ENCODE results near the gene KAZN.

- TF ChIP-seq MXI1 (conservative IDR thresholded peaks at IDR 0.05; ENCODE audit: poor library complexity, severe bottlenecking) (no peak), POLR2AphosphoS5 (IDR thresholded peaks at IDR 0.05) (no peak), RAD21 (conservative IDR thresholded peaks at IDR 0.05) (no peak), EP300 (conservative IDR thresholded peaks at IDR 0.05; ENCODE audit: poor library complexity, severe bottlenecking) (no peak), SMC3 (conservative IDR thresholded peaks at IDR 0.05; ENCODE audit: poor library complexity) (no peak), EZH2 (IDR thresholded peaks at IDR 0.05; ENCODE audit: borderline replicate concordance, insufficient read depth, low read length, poor library complexity, severe bottlenecking) (no peak)
- TF ChIP-seq, protein P1, sequence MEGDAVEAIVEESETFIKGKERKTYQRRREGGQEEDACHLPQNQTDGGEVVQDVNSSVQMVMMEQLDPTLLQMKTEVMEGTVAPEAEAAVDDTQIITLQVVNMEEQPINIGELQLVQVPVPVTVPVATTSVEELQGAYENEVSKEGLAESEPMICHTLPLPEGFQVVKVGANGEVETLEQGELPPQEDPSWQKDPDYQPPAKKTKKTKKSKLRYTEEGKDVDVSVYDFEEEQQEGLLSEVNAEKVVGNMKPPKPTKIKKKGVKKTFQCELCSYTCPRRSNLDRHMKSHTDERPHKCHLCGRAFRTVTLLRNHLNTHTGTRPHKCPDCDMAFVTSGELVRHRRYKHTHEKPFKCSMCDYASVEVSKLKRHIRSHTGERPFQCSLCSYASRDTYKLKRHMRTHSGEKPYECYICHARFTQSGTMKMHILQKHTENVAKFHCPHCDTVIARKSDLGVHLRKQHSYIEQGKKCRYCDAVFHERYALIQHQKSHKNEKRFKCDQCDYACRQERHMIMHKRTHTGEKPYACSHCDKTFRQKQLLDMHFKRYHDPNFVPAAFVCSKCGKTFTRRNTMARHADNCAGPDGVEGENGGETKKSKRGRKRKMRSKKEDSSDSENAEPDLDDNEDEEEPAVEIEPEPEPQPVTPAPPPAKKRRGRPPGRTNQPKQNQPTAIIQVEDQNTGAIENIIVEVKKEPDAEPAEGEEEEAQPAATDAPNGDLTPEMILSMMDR (IDR thresholded peaks at IDR 0.05; ENCODE audit: poor library complexity, severe bottlenecking), result no peak
- TF ChIP-seq, protein P2, sequence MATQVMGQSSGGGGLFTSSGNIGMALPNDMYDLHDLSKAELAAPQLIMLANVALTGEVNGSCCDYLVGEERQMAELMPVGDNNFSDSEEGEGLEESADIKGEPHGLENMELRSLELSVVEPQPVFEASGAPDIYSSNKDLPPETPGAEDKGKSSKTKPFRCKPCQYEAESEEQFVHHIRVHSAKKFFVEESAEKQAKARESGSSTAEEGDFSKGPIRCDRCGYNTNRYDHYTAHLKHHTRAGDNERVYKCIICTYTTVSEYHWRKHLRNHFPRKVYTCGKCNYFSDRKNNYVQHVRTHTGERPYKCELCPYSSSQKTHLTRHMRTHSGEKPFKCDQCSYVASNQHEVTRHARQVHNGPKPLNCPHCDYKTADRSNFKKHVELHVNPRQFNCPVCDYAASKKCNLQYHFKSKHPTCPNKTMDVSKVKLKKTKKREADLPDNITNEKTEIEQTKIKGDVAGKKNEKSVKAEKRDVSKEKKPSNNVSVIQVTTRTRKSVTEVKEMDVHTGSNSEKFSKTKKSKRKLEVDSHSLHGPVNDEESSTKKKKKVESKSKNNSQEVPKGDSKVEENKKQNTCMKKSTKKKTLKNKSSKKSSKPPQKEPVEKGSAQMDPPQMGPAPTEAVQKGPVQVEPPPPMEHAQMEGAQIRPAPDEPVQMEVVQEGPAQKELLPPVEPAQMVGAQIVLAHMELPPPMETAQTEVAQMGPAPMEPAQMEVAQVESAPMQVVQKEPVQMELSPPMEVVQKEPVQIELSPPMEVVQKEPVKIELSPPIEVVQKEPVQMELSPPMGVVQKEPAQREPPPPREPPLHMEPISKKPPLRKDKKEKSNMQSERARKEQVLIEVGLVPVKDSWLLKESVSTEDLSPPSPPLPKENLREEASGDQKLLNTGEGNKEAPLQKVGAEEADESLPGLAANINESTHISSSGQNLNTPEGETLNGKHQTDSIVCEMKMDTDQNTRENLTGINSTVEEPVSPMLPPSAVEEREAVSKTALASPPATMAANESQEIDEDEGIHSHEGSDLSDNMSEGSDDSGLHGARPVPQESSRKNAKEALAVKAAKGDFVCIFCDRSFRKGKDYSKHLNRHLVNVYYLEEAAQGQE (IDR thresholded peaks at IDR 0.05; ENCODE audit: borderline replicate concordance), result no peak
Measured at GRCh38 chr1:15016526-15016925, 418.0 kb downstream of the KAZN start.
